ENCODE measurements around the gene GBF1.

GBF1 gene

DNA sequence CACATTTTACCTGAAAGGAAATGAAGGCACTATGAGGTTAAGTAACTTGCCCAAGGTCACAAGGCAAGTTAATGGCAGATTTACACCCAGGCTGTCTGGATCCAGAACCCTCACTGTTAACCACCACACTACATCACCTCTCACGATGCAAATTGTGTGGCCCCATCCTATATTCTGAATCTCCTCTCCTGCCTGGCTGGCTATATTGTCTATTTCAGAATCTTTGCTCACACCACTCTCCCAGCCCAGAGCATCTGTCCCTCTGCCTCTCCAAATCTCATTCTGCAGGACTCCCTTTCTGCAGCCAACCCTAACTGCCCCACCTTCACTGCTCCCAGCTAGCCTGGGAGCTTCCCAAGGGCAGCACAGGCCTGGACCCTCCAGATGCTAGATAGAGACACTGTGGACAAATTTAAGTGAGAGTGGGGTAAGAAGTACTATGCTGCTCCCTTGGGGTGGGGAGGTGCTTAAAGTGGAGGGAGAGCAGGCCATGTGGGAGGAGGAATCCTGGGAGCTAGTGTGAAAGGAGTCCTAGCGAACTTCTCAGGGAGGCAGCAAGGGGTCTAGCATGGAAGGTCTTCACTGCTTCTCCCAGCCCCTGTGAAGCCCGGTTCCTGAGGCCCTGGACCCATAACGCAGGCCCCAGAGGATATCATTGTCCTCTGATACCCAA, 186.3 kb downstream of the GBF1 start:
- Mint-ChIP-seq H3K9me3 (no peaks in the 10 kb centered on the region), H3K4me1 (peaks cover 55% of the 10 kb centered on the region), H3K36me3 (no peaks in the 10 kb centered on the region), H3K27me3 (no peaks in the 10 kb centered on the region), H3K4me3 (peak overlapping the region; percentile 94), H3K27ac (peak overlapping the region; percentile 92)

All from activated naive CD4-positive, alpha-beta T cell treated with anti-CD3 and anti-CD28 coated beads, Interleukin-2, amount 50 U/mL, for 24 hours (primary cell).